WTC11 (cell line): Measurements from ENCODE around the gene MIB1. TPM values are rescaled to one million over a fixed set of nuclear protein-coding genes. Genes with fewer than 3 reads are reported as not detected.

Source experiments
- ATAC-seq: fragments of 200-7000 bp; cut with Tn5 transposase; 2 replicates; pipeline ENCODE4 v1.10.0; 2021; ENCODE audit warnings: mild to moderate bottlenecking, moderate library complexity
- CTCF ChIA-PET: fragments of 300-600 bp; sonication (Branson Sonifier 250); formaldehyde crosslinking; loops from one replicate; lab custom pipeline; 2021; ENCODE audit warnings: antibody characterized with exemption; lab: Charles Lee
- POLR2A ChIA-PET: fragments of 350-600 bp; sonication (Branson Sonifier 250); formaldehyde crosslinking; loops from one replicate; lab custom pipeline; 2021; ENCODE audit warnings: antibody characterized with exemption; lab: Charles Lee
- DNase-seq: peaks from one replicate; pipeline ENCODE4 v3.0.0; 2021; ENCODE audit warnings: low spot score
- H3K27ac Mint-ChIP-seq: 2 replicates; pipeline ENCODE4 v1.8.0; 2021; ENCODE audit warnings: mixed read lengths
- H3K27me3 Mint-ChIP-seq: 2 replicates; pipeline ENCODE4 v1.8.0; 2021; ENCODE audit warnings: low read depth, mild to moderate bottlenecking, moderate library complexity, mixed read lengths
- H3K36me3 Mint-ChIP-seq: 2 replicates; pipeline ENCODE4 v1.8.0; 2021; ENCODE audit warnings: mixed read lengths
- H3K4me1 Mint-ChIP-seq: 2 replicates; pipeline ENCODE4 v1.8.0; 2022; ENCODE audit warnings: mixed read lengths
- H3K4me3 Mint-ChIP-seq: 2 replicates; pipeline ENCODE4 v1.8.0; 2021; ENCODE audit warnings: mild to moderate bottlenecking, moderate library complexity, mixed read lengths
- H3K9me3 Mint-ChIP-seq: 2 replicates; pipeline ENCODE4 v1.8.0; 2021; ENCODE audit warnings: mixed read lengths
- AR ChIP-seq: fragments of 250-450 bp; sonication (Bioruptor Pico); IDR thresholded peaks from 2 replicates; pipeline ENCODE4 v1.9.0; 2021; ENCODE audit warnings: mild to moderate bottlenecking
- ATF3 ChIP-seq: sonication (generic); formaldehyde crosslinking; conservative IDR thresholded peaks from 2 replicates; pipeline ENCODE4 v1.8.1; 2022; ENCODE audit warnings: mild to moderate bottlenecking, missing genetic modification reagents
- CTCF ChIP-seq: fragments of 200-600 bp; IDR thresholded peaks from 2 replicates; pipeline ENCODE4 v1.8.0; 2022; ENCODE audit warnings: antibody characterized with exemption
- ELF4 ChIP-seq: sonication (generic); formaldehyde crosslinking; IDR thresholded peaks from 2 replicates; pipeline ENCODE4 v1.8.1; 2022; ENCODE audit warnings: low read depth, mild to moderate bottlenecking, moderate library complexity, missing genetic modification reagents
- EMX1 ChIP-seq: fragments of 250-450 bp; sonication (Bioruptor Pico); IDR thresholded peaks from 2 replicates; pipeline ENCODE4 v1.8.0; 2021; ENCODE audit warnings: mild to moderate bottlenecking
- ERG ChIP-seq: fragments of 250-450 bp; sonication (Bioruptor Pico); IDR thresholded peaks from 2 replicates; pipeline ENCODE4 v1.8.0; 2021; ENCODE audit warnings: mild to moderate bottlenecking
- FOXP1 ChIP-seq: sonication (generic); formaldehyde crosslinking; IDR thresholded peaks from 2 replicates; pipeline ENCODE4 v1.8.0; 2022; ENCODE audit warnings: missing genetic modification reagents, mild to moderate bottlenecking, moderate library complexity, borderline replicate concordance
- GABPB1 ChIP-seq: sonication (generic); formaldehyde crosslinking; IDR thresholded peaks from 2 replicates; pipeline ENCODE4 v1.8.1; 2023; ENCODE audit warnings: mild to moderate bottlenecking, missing genetic modification reagents
- IRF2 ChIP-seq: sonication (generic); formaldehyde crosslinking; IDR thresholded peaks from 2 replicates; pipeline ENCODE4 v1.8.0; 2022; ENCODE audit warnings: low read depth, missing genetic modification reagents, borderline replicate concordance
- MXD4 ChIP-seq: fragments of 250-450 bp; sonication (Bioruptor Pico); IDR thresholded peaks from 2 replicates; pipeline ENCODE4 v1.8.0; 2021; ENCODE audit warnings: mild to moderate bottlenecking, moderate library complexity, borderline replicate concordance
- NR2C2 ChIP-seq: sonication (generic); formaldehyde crosslinking; IDR thresholded peaks from 2 replicates; pipeline ENCODE4 v1.8.0; 2022; ENCODE audit warnings: mild to moderate bottlenecking, missing genetic modification reagents
- OVOL2 ChIP-seq: fragments of 250-450 bp; sonication (Bioruptor Pico); IDR thresholded peaks from 2 replicates; pipeline ENCODE4 v1.9.0; 2021; ENCODE audit warnings: mild to moderate bottlenecking, borderline replicate concordance
- PREB ChIP-seq: sonication (generic); formaldehyde crosslinking; IDR thresholded peaks from 2 replicates; pipeline ENCODE4 v1.8.1; 2022; ENCODE audit warnings: mild to moderate bottlenecking, missing genetic modification reagents, moderate library complexity, borderline replicate concordance
- PRRX2 ChIP-seq: fragments of 250-450 bp; sonication (Bioruptor Pico); IDR thresholded peaks from 2 replicates; pipeline ENCODE4 v1.8.0; 2021; ENCODE audit warnings: mild to moderate bottlenecking
- RELA ChIP-seq: sonication (generic); formaldehyde crosslinking; IDR thresholded peaks from 2 replicates; pipeline ENCODE4 v1.8.1; 2022; ENCODE audit warnings: missing genetic modification reagents, mild to moderate bottlenecking, borderline replicate concordance
- SP1 ChIP-seq: sonication (generic); formaldehyde crosslinking; conservative IDR thresholded peaks from 2 replicates; pipeline ENCODE4 v1.8.1; 2022; ENCODE audit warnings: missing genetic modification reagents
- TCF7 ChIP-seq: sonication (generic); formaldehyde crosslinking; IDR thresholded peaks from 2 replicates; pipeline ENCODE4 v1.8.0; 2022; ENCODE audit warnings: mild to moderate bottlenecking, low read depth, missing genetic modification reagents, moderate library complexity
- ZBTB43 ChIP-seq: sonication (generic); formaldehyde crosslinking; IDR thresholded peaks from 2 replicates; pipeline ENCODE4 v1.8.1; 2023; ENCODE audit warnings: mild to moderate bottlenecking, missing genetic modification reagents
- ZMAT4 ChIP-seq: fragments of 250-450 bp; sonication (Bioruptor Pico); IDR thresholded peaks from 2 replicates; pipeline ENCODE4 v1.9.0; 2021; ENCODE audit warnings: mild to moderate bottlenecking
- ZNF396 ChIP-seq: fragments of 250-450 bp; sonication (Bioruptor Pico); IDR thresholded peaks from 2 replicates; pipeline ENCODE4 v1.8.0; 2021; ENCODE audit warnings: mild to moderate bottlenecking, moderate library complexity, borderline replicate concordance
- ZNF416 ChIP-seq: fragments of 250-450 bp; sonication (Bioruptor Pico); IDR thresholded peaks from 2 replicates; pipeline ENCODE4 v1.9.0; 2021; ENCODE audit warnings: mild to moderate bottlenecking, inconsistent platforms
- ZNF532 ChIP-seq: fragments of 250-450 bp; sonication (Bioruptor Pico); IDR thresholded peaks from 2 replicates; pipeline ENCODE4 v1.9.0; 2021; ENCODE audit warnings: mild to moderate bottlenecking, borderline replicate concordance
- total RNA-seq: library from RNA; stranded (reverse); gene quantifications from 3 replicates; pipeline ENCODE4 v1.2.3, GENCODE V29; 2021

The MIB1 gene
- total RNA-seq, 1 experiment from 2014 or later = 63.9 TPM

- TF ChIP-seq ZNF532 (CRISPR knock-in tag) (no peak), MXD4 (CRISPR knock-in tag) (no peak), FOXP1 (CRISPR knock-in tag) (no peak)
These were observed 7.4 kb downstream of the MIB1 start (continued) for GRCh38 chr18:21747764-21748693.

- H3K36me3 Mint-ChIP-seq = no peaks in the 10 kb centered on the region
- no peak for DNase-seq
- TF ChIP-seq CTCF (no peak), PREB (no peak), PRRX2 (CRISPR knock-in tag) (no peak), GABPB1 (CRISPR knock-in tag) (no peak), ATF3 (CRISPR knock-in tag) (no peak), RELA (CRISPR knock-in tag) (no peak), OVOL2 (no peak), IRF2 (CRISPR knock-in tag) (no peak), ZNF396 (no peak), TCF7 (CRISPR knock-in tag) (no peak), ELF4 (CRISPR knock-in tag) (no peak), AR (CRISPR knock-in tag) (no peak), ZMAT4 (CRISPR knock-in tag) (no peak), SP1 (no peak), ERG (no peak), ZNF416 (CRISPR knock-in tag) (no peak), EMX1 (CRISPR knock-in tag) (no peak), NR2C2 (CRISPR knock-in tag) (no peak), ZBTB43 (CRISPR knock-in tag) (no peak)
- TF ChIP-seq, all 79 proteins: peak for 0
- ChIA-PET CTCF (no interaction called here), POLR2A (no interaction called here)
- Mint-ChIP-seq H3K4me1 (peaks cover 27% of the 10 kb centered on the region), H3K27ac (no peak overlapping the region), H3K9me3 (no peaks in the 10 kb centered on the region), H3K27me3 (no peaks in the 10 kb centered on the region), H3K4me3 (no peak overlapping the region)
- no peak for ATAC-seq
These were observed 17.2 kb downstream of the MIB1 start for GRCh38 chr18:21757833-21758232.
